DMS53 treated with DMSO at 0.1 percent for 48 hours (cell line): ENCODE measurements around the gene MARK1.

ENCODE experiments used
- DNase-seq: peaks from one replicate; lab custom pipeline; 2025; ENCODE audit not compliant: unreplicated experiment; lab: John Stamatoyannopoulos, UW

Gene MARK1

DNA sequence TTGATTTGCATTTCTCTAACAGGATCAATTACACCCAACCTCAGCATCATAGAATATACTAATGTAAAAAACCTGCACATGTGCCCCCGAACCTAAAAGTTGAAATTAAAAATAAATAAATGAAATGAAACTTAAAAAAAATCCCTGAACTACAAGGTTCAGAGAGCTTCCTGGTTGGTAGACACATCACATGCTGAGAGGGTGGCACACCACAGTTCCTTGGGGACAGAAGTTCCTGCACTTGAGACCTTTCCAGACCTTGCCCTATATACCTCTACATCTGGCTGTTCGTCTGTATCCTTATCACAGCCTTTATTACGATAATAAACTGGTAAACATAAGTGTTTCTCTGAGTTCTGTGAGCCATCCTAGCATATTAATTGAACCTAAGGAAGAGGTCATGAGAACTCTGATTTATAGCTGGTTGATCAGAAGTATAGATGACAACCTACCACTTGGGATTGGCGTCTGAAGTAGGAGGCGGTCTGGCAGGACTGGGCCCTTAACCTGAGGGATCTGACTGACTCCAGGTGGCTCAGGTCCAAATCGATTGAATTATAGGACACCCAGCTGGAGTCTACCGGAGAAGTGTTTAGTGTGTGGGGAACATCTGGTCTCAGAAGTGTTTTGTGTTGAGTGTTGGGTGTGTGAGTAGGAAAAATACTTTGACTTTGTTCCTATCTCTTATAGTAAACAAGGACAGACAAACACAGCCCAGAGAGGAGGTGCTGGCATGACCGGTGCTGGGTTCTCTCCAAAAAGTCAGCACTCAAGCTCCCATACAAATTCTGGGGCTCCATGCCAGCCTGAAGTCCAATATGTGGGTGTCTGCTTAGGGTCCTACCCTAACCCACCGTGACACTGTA, 181.2 kb downstream of the MARK1 start:
- no peak for DNase-seq

DNA sequence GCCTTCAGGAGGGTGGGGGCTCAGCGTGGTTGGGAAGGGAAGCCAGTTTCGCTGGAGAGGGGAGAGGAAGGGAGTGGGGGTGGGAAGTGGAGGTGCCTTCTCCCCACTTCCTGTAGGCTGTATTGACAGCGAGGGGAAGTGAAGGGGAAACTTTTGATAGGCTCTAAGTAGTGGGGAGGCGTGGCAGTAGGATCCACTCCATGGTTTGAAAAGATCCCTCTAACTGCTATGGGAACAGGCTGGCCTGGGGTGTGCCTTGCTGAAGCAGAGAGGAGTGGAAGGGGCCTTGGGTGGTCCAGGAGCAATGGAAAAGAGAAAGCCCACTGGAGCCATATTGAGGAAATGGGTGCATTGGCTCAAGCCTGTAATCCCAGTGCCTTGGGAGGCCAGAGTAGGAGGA, 182.4 kb downstream of the MARK1 start:
- no peak for DNase-seq

DNA sequence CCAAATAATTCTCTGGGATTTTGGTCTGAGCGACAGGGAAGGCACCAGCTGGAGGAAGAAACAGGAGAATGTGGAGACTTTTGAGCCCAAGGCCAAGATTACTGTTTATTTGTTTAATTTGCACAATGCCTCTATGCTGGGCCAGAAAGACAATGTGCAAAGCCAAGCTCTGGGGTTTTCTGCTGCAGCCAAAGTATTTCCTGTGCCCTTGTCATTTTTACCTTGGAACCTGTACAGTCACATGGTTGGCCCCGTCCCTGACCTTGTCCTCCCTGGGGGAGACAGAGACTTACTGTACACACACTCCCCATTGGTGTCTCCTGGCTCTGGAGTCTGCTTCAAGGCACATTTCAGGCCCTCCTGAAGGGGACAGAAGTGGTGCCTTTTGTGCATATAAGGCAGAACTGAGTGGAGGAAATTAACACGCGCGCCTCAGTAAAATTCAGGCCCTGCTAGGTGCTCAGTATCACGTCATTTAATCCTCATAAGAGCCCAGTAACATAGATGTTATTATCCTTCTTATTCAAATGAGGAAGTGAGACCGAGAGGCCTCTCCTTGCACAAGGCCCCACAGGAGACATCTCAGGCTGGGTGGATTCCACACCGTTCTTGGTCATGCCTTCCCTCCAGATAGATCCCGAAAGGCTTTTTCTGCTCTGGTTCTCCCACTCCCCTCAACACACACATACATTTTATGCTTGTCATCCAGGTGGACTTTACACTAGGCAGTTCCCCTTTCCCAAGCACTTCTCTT, 183.3 kb downstream of the MARK1 start:
- no peak for DNase-seq
